Endothelial cell of umbilical vein (primary cell): ENCODE results near the gene TMEM45B.

Experiments used
- CTCF ChIP-seq, 2 donors: IDR thresholded peaks; 1 replicate in 1 of 2; 2 replicates in 1 of 2; pipeline ENCODE4 v1.5.1; 2011; ENCODE audit warnings: low read length in 2 of 2, mild to moderate bottlenecking in 2 of 2, moderate library complexity in 2 of 2, control low read depth in 1 of 2, inconsistent platforms in 1 of 2, low read depth in 1 of 2; ENCODE audit not compliant: insufficient read depth in 1 of 2; ENCODE audit errors: extremely low read depth in 1 of 2
- JUN ChIP-seq: IDR thresholded peaks from 2 replicates; pipeline ENCODE4 v1.6.1; 2011; ENCODE audit warnings: borderline replicate concordance, low read depth; ENCODE audit not compliant: insufficient read length, insufficient read depth
- POLR2AphosphoS5 ChIP-seq: IDR thresholded peaks from 2 replicates; pipeline ENCODE4 v1.6.1; 2012; ENCODE audit warnings: low read depth, mild to moderate bottlenecking, control low read depth, low read length, moderate library complexity; ENCODE audit not compliant: insufficient read depth

- TF ChIP-seq CTCF (IDR thresholded peaks at IDR 0.05; ENCODE audit: extremely low read depth in 1 of 2, insufficient read depth in 1 of 2, low read depth in 1 of 2, low read length in 2 of 2) (no peak), JUN (no peak), POLR2AphosphoS5 (no peak)
Measured at GRCh38 chr11:129864811-129865210, 49.2 kb downstream of the TMEM45B start.
